ENCODE measurements around the gene UBR2. TPM values are rescaled to one million over a fixed set of nuclear protein-coding genes. Genes with fewer than 3 reads are reported as not detected.
"Not testable (repeated sequence)": the region's sequence is repeated elsewhere in the genome, so short reads cannot be mapped to it uniquely, and the experiment has no call there.

The UBR2 gene
- total RNA-seq, 1 donor from 2014 or later: 30.3 TPM

GRCh38 chr6:42604699-42605098, 40.9 kb downstream of the UBR2 start:
- intact Hi-C loops (cut with DNase I); DNase-seq (ENCODE audit: low spot score): not testable (repeated sequence)

GRCh38 chr6:42610416-42610815, 46.6 kb downstream of the UBR2 start:
- no peak for DNase-seq (ENCODE audit: low spot score)
- intact Hi-C loops (cut with DNase I): no loop called here

GRCh38 chr6:42615518-42615917, 51.7 kb downstream of the UBR2 start:
- intact Hi-C loops (cut with DNase I): no loop called here
- no peak for DNase-seq (ENCODE audit: low spot score)

- intact Hi-C loops (cut with DNase I): no loop called here
Observed at GRCh38 chr6:42616716-42617115, 52.9 kb downstream of the UBR2 start.

GRCh38 chr6:42618105-42618504, 54.3 kb downstream of the UBR2 start:
- intact Hi-C loops (cut with DNase I): no loop called here
- no peak for DNase-seq (ENCODE audit: low spot score)

More at GRCh38 chr6:42616716-42617115, 52.9 kb downstream of the UBR2 start:
- no peak for DNase-seq (ENCODE audit: low spot score)

GRCh38 chr6:42618686-42619085, 54.9 kb downstream of the UBR2 start:
- no peak for DNase-seq (ENCODE audit: low spot score)
- intact Hi-C loops (cut with DNase I): no loop called here

GRCh38 chr6:42619963-42620362, 56.1 kb downstream of the UBR2 start:
- intact Hi-C loops (cut with DNase I): no loop called here
- no peak for DNase-seq (ENCODE audit: low spot score)

GRCh38 chr6:42624601-42625000, 60.8 kb downstream of the UBR2 start:
- intact Hi-C loops (cut with DNase I): no loop called here
- DNase-seq (ENCODE audit: low spot score): no peak

- intact Hi-C loops (cut with DNase I): no loop called here
- no peak for DNase-seq (ENCODE audit: low spot score)
Observed at GRCh38 chr6:42627044-42627443, 63.2 kb downstream of the UBR2 start.

- intact Hi-C loops (cut with DNase I): no loop called here
- DNase-seq (ENCODE audit: low spot score): no peak
Observed at GRCh38 chr6:42627674-42628073, 63.8 kb downstream of the UBR2 start.

GRCh38 chr6:42628604-42629003, 64.8 kb downstream of the UBR2 start:
- no peak for DNase-seq (ENCODE audit: low spot score)
- intact Hi-C loops (cut with DNase I): no loop called here

- intact Hi-C loops (cut with DNase I): no loop called here
- DNase-seq (ENCODE audit: low spot score): no peak
Observed at GRCh38 chr6:42629845-42630244, 66.0 kb downstream of the UBR2 start.

- no peak for DNase-seq (ENCODE audit: low spot score)
- intact Hi-C loops (cut with DNase I): no loop called here
Observed at GRCh38 chr6:42637681-42638080, 73.9 kb downstream of the UBR2 start.

GRCh38 chr6:42642794-42643193, 79.0 kb downstream of the UBR2 start:
- DNase-seq (ENCODE audit: low spot score): no peak
- intact Hi-C loops (cut with DNase I): no loop called here

- no peak for DNase-seq (ENCODE audit: low spot score)
- intact Hi-C loops (cut with DNase I): no loop called here
Observed at GRCh38 chr6:42644211-42644610, 80.4 kb downstream of the UBR2 start.

- DNase-seq (ENCODE audit: low spot score): no peak
- intact Hi-C loops (cut with DNase I): no loop called here
Observed at GRCh38 chr6:42652024-42652746, 88.4 kb downstream of the UBR2 start.

GRCh38 chr6:42653851-42654250, 90.0 kb downstream of the UBR2 start:
- intact Hi-C loops (cut with DNase I): no loop called here

GRCh38 chr6:42659806-42660205, 96.0 kb downstream of the UBR2 start:
- no peak for DNase-seq (ENCODE audit: low spot score)
- intact Hi-C loops (cut with DNase I): loop anchor here (2.0 to 5.0 kb wide), 2 partner anchors 67 to 219 kb away; partner anchors contain the start of gene RPL7L1

More at GRCh38 chr6:42653851-42654250, 90.0 kb downstream of the UBR2 start:
- DNase-seq (ENCODE audit: low spot score): no peak

GRCh38 chr6:42661540-42662153, 97.8 kb downstream of the UBR2 start:
- intact Hi-C loops (cut with DNase I): loop anchor here (2.0 to 5.0 kb wide), 2 partner anchors 66 to 217 kb away; partner anchors contain the start of gene RPL7L1
- DNase-seq (ENCODE audit: low spot score): peak; percentile 86

- intact Hi-C loops (cut with DNase I): loop anchor here (5.0 kb wide), 1 partner anchor 63 kb away; no protein-coding TSS in a partner anchor
- DNase-seq (ENCODE audit: low spot score): no peak
Observed at GRCh38 chr6:42664718-42665117, 100.9 kb downstream of the UBR2 start.

- intact Hi-C loops (cut with DNase I): not testable (repeated sequence)
Observed at GRCh38 chr6:42674368-42674767, 110.5 kb downstream of the UBR2 start.

More at GRCh38 chr6:42674368-42674767, 110.5 kb downstream of the UBR2 start:
- not testable (repeated sequence) for DNase-seq (ENCODE audit: low spot score)
